G401 (cell line): ENCODE measurements around the gene SPDYC. TPM values are rescaled to one million over a fixed set of nuclear protein-coding genes. Genes with fewer than 3 reads are reported as not detected.
A peak's percentile ranks its signal among the peaks of the same experiment; 100 is the strongest.

ENCODE experiments used
- DNase-seq: peaks from one replicate; pipeline ENCODE4 v3.0.0-alpha.2; 2015; ENCODE audit warnings: low spot score
- in situ Hi-C: cut with HindIII; loops from 2 replicates; pipeline ENCODE4 v1.10.0; 2016; ENCODE audit warnings: low sequenced_read_pairs, mixed read lengths
- total RNA-seq: library from RNA; depleted of rRNA; stranded (reverse); fragments of >200 nt; shearing (Covaris generic); gene quantifications from 2 replicates; pipeline ENCODE4 v1.2.3, GENCODE V29; 2014

SPDYC gene
- total RNA-seq, 1 experiment from 2014 or later = 2.0 TPM

GRCh38 chr11:65189191-65189590 lies 19.2 kb downstream of the SPDYC start:
- DNase-seq = no peak
- in situ Hi-C loops = no loop called here

DNA sequence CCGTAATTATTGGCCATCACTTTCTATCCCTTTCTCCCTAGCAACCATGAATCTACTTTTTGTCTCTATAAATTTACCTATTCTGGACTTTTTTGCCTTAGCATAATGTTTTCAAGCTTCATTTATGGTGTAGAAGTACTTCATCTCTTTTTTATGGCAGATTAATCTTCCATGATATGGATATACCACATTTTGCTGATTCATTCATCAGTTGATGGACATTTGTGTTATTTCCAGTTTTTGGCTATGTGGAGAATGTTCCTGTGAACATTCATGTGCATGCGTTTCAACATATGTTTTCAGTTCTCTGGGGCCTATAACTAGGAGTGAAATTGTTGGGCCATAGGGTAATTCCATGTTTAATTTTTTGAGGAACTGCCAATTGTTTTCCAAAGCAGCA lies 24.5 kb downstream of the SPDYC start:
- in situ Hi-C loops = no loop called here
- DNase-seq = no peak

- in situ Hi-C loops = no loop called here
- DNase-seq = no peak
These were observed 34.1 kb downstream of the SPDYC start for GRCh38 chr11:65204143-65204542.

DNA sequence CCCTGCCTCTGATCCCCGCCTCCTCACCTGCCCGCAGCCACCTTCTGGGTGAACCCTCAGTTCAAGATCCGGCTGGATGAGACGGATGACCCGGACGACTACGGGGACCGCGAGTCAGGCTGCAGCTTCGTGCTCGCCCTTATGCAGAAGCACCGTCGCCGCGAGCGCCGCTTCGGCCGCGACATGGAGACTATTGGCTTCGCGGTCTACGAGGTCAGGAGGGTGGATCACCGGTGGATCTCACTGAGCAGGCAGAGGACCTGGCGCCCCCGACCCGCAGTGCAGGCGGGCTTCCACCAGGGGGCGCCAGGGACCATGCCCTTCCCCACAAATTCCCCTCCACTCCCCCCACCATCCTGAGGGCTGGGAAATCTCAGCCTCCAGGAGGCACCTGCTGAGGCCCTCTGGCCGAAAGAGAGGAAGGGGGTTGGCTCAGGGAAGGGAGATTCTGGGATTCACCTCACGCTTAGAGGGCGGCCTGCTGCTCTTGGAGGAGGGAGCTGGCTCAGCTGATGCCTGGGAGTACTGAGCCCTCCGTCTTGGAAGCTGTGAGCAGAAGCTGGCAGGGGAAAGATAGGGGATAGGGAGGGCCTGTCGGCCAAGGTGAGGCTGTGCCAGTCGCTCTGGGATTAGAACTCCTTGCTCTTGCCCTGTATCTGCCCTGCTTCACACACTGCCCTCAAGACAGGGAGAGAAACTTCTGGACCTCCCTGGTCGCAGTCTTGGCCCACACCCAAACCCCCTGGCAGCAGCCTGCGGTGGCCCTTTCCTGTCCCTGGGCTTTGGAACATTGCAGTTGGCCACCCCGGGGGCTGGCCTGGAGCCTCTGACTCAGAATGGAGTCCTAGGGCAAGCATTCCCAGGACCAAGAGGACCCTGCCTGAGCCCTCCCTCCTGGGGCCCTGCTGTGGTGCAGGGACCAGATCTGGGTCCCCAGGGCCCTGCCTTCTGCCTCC lies 34.9 kb downstream of the SPDYC start:
- peak; percentile 32 for DNase-seq
- in situ Hi-C loops = no loop called here

DNA sequence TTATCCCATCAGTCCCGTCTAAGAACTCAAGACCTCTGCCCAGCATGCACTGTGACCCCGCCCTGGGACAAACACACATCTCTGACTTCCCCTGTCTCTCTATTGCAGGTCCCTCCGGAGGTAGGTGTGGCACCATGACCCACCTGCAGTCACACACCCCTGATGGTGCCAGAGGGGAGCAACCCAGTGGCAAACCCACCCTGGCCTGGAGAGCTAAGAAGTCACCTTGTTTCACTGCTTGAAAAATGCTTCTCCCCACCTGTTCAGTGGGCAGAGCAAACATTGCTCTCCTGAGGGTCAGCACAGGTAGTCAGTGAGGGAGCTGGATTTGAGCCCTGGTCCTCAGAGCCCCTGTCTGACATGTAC lies 35.6 kb downstream of the SPDYC start:
- DNase-seq = no peak
- in situ Hi-C loops = no loop called here

DNA sequence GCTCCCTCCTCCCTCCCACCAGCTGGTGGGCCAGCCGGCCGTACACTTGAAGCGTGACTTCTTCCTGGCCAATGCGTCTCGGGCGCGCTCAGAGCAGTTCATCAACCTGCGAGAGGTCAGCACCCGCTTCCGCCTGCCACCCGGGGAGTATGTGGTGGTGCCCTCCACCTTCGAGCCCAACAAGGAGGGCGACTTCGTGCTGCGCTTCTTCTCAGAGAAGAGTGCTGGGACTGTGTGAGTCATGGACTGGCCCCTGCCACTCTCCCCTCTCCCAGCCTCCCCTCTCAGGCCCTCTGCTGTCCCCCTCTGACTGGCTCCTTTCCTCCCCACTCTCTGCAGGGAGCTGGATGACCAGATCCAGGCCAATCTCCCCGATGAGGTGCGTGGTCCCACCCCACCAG lies 36.4 kb downstream of the SPDYC start:
- in situ Hi-C loops = no loop called here
- DNase-seq = no peak

DNA sequence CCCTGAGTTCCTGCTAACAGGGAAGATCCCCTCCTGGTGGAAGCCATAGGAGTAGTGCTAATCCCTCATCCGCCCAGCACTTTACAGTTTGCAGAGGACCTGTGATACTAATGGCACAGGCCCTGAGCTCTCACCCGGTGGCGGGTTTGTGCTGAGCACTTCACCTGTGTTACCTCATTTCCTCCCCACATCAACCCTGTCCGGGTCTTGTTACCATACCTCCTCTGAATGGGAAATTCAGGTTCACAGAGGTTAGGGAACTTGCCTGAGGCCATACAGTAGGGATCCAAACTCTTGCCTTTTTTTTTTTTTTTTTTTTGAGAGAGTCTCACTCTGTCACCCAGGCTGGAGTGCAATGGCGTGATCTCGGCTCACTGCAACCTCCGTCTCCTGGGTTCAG lies 36.9 kb downstream of the SPDYC start:
- in situ Hi-C loops = no loop called here

DNA sequence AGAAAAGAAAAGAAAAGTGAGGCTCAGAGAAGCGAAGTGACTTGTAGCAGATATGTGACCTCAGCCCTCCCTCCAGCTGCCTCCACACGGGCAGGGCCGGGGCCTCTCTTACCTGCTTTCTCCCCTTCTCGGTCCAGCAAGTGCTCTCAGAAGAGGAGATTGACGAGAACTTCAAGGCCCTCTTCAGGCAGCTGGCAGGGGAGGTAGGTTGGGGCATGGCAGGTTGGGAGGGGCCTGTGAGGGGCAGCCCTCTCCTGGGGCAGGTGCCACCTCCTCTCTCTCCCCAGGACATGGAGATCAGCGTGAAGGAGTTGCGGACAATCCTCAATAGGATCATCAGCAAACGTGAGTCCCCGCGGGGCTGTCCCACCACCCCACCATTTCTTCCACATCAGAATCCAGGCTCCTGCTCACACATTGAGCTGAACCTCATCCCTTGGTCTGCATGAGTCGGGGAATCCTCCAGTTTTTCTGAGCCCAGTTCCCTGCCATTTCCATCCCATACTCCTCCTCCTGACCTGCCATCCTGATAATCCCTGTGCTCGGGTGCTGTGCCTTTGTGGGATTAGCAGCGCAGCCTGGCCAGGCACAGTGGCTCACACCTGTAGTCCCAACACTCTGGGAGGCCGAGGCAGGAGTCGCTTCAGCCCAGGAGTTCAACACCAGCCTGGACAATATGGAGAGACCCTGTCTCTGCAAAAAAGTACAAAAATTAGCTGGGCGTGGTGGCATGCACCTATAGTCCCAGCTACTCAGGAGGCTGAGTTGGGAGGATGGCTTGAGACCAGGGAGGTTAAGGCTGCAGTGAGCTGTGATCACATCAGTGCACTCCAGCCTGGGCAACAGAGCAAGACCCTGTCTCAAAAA lies 38.1 kb downstream of the SPDYC start:
- in situ Hi-C loops = no loop called here
- no peak for DNase-seq

More for the DNA sequence above, 36.9 kb downstream of the SPDYC start:
- DNase-seq = no peak

GRCh38 chr11:65208785-65209710 lies 39.0 kb downstream of the SPDYC start:
- in situ Hi-C loops = no loop called here
- DNase-seq = no peak

GRCh38 chr11:65209711-65210360 lies 39.8 kb downstream of the SPDYC start:
- in situ Hi-C loops = no loop called here
- DNase-seq = no peak

GRCh38 chr11:65210361-65210731 lies 40.3 kb downstream of the SPDYC start:
- in situ Hi-C loops = no loop called here
- no peak for DNase-seq

DNA sequence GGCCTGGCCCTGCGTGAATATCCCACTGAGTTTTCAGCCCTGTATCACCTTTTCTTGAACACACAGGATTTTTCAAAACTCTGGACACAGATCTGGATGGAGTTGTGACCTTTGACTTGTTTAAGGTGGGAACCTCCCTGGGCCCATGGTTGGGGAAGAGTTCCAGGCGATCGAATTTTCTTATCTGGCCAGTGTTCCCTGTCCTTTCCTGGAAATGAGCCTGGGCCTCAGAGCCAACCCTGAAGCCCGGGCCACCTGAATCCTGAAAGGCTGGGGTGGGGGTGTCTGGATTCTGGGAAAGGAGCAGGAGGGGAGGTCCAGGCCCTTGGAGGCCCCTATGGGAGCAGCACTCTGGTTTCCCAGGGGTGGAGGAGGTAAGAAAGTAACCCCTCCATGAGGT lies 40.7 kb downstream of the SPDYC start:
- no peak for DNase-seq
- in situ Hi-C loops = no loop called here

DNA sequence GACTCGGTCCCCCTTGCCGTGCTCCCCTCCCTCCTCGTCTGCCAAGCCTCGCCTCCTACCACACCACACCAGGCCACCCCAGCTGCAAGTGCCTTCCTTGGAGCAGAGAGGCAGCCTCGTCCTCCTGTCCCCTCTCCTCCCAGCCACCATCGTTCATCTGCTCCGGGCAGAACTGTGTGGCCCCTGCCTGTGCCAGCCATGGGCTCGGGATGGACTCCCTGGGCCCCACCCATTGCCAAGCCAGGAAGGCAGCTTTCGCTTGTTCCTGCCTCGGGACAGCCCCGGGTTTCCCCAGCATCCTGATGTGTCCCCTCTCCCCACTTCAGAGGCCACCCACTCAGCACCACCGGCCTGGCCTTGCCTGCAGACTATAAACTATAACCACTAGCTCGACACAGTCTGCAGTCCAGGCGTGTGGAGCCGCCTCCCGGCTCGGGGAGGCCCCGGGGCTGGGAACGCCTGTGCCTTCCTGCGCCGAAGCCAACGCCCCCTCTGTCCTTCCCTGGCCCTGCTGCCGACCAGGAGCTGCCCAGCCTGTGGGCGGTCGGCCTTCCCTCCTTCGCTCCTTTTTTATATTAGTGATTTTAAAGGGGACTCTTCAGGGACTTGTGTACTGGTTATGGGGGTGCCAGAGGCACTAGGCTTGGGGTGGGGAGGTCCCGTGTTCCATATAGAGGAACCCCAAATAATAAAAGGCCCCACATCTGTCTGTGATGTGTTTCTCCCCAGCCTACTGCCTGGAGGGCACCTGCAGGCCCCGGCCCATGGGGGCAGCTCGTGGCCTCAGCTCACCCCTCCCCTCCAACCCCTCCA lies 41.5 kb downstream of the SPDYC start:
- no peak for DNase-seq
- in situ Hi-C loops = no loop called here

DNA sequence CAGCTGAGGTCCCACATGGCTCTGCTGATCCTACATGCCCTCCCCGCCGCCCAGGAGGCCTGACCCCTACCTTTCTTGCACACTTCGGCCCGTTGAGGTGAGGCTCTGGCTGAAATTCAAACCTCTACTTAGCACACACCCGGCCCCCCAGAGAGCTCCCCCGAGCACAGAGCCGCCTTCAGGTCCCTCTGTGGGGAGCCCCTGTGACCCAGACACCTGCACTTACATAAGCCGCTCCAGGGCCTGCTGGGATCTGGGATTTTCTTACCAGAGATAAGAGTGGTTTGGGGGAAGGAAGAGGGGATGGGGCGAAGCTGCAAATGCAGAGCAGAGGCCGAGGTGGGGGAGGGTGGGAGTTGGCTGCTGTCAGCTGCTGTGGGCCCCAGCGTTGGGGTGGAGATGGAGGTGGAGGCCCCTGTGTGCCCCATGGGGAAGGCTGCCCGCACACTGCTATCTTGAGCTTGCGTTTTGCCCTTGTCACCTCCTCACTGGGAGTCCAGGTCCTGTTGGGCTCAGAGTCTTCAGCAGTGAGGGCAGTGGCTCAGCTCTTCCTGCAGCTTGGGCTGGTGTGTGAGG lies 42.3 kb downstream of the SPDYC start:
- no peak for DNase-seq
- in situ Hi-C loops = no loop called here

DNA sequence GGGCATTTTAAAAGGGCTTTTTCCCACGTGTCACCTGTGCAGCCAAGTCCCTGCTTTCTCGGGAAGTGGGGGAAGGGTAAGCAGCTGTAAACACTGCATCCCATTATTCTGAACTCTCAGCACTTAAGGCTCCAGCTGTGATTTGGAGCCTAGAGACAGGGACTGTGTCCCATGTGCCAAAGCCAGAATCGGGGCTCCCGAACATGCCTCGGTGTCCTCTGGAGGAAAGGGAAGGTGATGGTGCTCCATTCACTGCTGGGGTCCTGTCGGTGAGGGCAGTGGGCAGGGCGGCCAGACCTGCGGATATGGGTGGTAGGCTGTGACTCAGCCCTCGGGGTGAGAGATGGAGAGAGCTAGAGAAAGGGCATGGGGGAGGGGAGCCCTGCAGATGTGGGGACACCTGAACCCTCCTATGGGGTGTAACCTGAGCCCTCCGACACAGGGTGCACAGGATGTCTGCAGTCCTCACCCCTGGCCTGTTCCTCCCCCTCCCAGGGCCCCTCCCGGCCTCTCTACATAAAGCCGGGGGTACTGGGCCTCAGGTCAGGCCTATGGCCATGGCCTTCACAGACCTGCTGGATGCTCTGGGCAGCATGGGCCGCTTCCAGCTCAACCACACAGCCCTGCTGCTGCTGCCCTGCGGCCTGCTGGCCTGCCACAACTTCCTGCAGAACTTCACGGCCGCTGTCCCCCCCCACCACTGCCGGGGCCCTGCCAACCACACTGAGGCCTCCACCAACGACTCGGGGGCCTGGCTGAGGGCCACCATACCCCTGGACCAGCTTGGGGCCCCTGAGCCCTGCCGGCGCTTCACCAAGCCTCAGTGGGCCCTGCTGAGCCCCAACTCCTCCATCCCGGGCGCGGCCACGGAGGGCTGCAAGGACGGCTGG lies 43.5 kb downstream of the SPDYC start:
- no peak for DNase-seq

GRCh38 chr11:65214212-65214845 lies 44.3 kb downstream of the SPDYC start:
- in situ Hi-C loops = no loop called here
- DNase-seq = no peak

More for the DNA sequence above, 43.5 kb downstream of the SPDYC start:
- in situ Hi-C loops = no loop called here
